ENCODE measurements around the gene ENPEP. TPM values are rescaled to one million over a fixed set of nuclear protein-coding genes. Genes with fewer than 3 reads are reported as not detected.
"Not testable (repeated sequence)": the region's sequence is repeated elsewhere in the genome, so short reads cannot be mapped to it uniquely, and the experiment has no call there.

The ENPEP gene
- total RNA-seq, 1 donor from 2014 or later: not detected

- DNase-seq (ENCODE audit: low read depth in 2 of 2): no peak
These were observed 9.5 kb downstream of the ENPEP start for GRCh38 chr4:110485452-110485851.

GRCh38 chr4:110486256-110486655, 10.3 kb downstream of the ENPEP start:
- DNase-seq (ENCODE audit: low read depth in 2 of 2): no peak

- not testable (repeated sequence) for DNase-seq (ENCODE audit: low read depth in 2 of 2)
These were observed 10.9 kb downstream of the ENPEP start for GRCh38 chr4:110486850-110487249.

GRCh38 chr4:110487873-110488272, 11.9 kb downstream of the ENPEP start:
- DNase-seq (ENCODE audit: low read depth in 2 of 2): no peak

- no peak for DNase-seq (ENCODE audit: low read depth in 2 of 2)
These were observed 14.1 kb downstream of the ENPEP start for GRCh38 chr4:110489901-110490508.

GRCh38 chr4:110492522-110492921, 16.6 kb downstream of the ENPEP start:
- no peak for DNase-seq (ENCODE audit: low read depth in 2 of 2)

- no peak for DNase-seq (ENCODE audit: low read depth in 2 of 2)
These were observed 17.6 kb downstream of the ENPEP start for GRCh38 chr4:110493520-110493919.

GRCh38 chr4:110498420-110498819, 22.5 kb downstream of the ENPEP start:
- no peak for DNase-seq (ENCODE audit: low read depth in 2 of 2)

GRCh38 chr4:110499126-110499525, 23.2 kb downstream of the ENPEP start:
- no peak for DNase-seq (ENCODE audit: low read depth in 2 of 2)

- no peak for DNase-seq (ENCODE audit: low read depth in 2 of 2)
These were observed 25.9 kb downstream of the ENPEP start for GRCh38 chr4:110501826-110502225.

- DNase-seq (ENCODE audit: low read depth in 2 of 2): no peak
These were observed 27.5 kb downstream of the ENPEP start for GRCh38 chr4:110503270-110504083.

- no peak for DNase-seq (ENCODE audit: low read depth in 2 of 2)
These were observed 28.1 kb downstream of the ENPEP start for GRCh38 chr4:110504084-110504435.

GRCh38 chr4:110505440-110505839, 29.5 kb downstream of the ENPEP start:
- no peak for DNase-seq (ENCODE audit: low read depth in 2 of 2)

- DNase-seq (ENCODE audit: low read depth in 2 of 2): peak; percentile 38 to 40
These were observed 33.1 kb downstream of the ENPEP start for GRCh38 chr4:110508827-110509710.

GRCh38 chr4:110510277-110510676, 34.3 kb downstream of the ENPEP start:
- DNase-seq (ENCODE audit: low read depth in 2 of 2): no peak

GRCh38 chr4:110510955-110511544, 35.1 kb downstream of the ENPEP start:
- peak; percentile 70 to 74 for DNase-seq (ENCODE audit: low read depth in 2 of 2)

- no peak for DNase-seq (ENCODE audit: low read depth in 2 of 2)
These were observed 36.9 kb downstream of the ENPEP start for GRCh38 chr4:110512901-110513300.

- DNase-seq (ENCODE audit: low read depth in 2 of 2): peak; percentile 46 to 62
These were observed 39.0 kb downstream of the ENPEP start for GRCh38 chr4:110514889-110515479.

GRCh38 chr4:110515676-110516075, 39.7 kb downstream of the ENPEP start:
- peak; percentile 26 to 72 for DNase-seq (ENCODE audit: low read depth in 2 of 2)

- DNase-seq (ENCODE audit: low read depth in 2 of 2): peak; percentile 89 to 93
These were observed 40.4 kb downstream of the ENPEP start for GRCh38 chr4:110516106-110516922.

All from lung microvascular endothelial cell (primary cell).